ENCODE data around the gene MDC1. TPM values are rescaled to one million over a fixed set of nuclear protein-coding genes. Genes with fewer than 3 reads are reported as not detected.
"Not testable (repeated sequence)": the region's sequence is repeated elsewhere in the genome, so short reads cannot be mapped to it uniquely, and the experiment has no call there.

The MDC1 gene, protein sequence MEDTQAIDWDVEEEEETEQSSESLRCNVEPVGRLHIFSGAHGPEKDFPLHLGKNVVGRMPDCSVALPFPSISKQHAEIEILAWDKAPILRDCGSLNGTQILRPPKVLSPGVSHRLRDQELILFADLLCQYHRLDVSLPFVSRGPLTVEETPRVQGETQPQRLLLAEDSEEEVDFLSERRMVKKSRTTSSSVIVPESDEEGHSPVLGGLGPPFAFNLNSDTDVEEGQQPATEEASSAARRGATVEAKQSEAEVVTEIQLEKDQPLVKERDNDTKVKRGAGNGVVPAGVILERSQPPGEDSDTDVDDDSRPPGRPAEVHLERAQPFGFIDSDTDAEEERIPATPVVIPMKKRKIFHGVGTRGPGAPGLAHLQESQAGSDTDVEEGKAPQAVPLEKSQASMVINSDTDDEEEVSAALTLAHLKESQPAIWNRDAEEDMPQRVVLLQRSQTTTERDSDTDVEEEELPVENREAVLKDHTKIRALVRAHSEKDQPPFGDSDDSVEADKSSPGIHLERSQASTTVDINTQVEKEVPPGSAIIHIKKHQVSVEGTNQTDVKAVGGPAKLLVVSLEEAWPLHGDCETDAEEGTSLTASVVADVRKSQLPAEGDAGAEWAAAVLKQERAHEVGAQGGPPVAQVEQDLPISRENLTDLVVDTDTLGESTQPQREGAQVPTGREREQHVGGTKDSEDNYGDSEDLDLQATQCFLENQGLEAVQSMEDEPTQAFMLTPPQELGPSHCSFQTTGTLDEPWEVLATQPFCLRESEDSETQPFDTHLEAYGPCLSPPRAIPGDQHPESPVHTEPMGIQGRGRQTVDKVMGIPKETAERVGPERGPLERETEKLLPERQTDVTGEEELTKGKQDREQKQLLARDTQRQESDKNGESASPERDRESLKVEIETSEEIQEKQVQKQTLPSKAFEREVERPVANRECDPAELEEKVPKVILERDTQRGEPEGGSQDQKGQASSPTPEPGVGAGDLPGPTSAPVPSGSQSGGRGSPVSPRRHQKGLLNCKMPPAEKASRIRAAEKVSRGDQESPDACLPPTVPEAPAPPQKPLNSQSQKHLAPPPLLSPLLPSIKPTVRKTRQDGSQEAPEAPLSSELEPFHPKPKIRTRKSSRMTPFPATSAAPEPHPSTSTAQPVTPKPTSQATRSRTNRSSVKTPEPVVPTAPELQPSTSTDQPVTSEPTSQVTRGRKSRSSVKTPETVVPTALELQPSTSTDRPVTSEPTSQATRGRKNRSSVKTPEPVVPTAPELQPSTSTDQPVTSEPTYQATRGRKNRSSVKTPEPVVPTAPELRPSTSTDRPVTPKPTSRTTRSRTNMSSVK (N-terminal part only)
- 9.9 and 10.9 TPM in 2 replicates for total RNA-seq (2014; rRNA removed; shearing (Covaris generic))

DNA sequence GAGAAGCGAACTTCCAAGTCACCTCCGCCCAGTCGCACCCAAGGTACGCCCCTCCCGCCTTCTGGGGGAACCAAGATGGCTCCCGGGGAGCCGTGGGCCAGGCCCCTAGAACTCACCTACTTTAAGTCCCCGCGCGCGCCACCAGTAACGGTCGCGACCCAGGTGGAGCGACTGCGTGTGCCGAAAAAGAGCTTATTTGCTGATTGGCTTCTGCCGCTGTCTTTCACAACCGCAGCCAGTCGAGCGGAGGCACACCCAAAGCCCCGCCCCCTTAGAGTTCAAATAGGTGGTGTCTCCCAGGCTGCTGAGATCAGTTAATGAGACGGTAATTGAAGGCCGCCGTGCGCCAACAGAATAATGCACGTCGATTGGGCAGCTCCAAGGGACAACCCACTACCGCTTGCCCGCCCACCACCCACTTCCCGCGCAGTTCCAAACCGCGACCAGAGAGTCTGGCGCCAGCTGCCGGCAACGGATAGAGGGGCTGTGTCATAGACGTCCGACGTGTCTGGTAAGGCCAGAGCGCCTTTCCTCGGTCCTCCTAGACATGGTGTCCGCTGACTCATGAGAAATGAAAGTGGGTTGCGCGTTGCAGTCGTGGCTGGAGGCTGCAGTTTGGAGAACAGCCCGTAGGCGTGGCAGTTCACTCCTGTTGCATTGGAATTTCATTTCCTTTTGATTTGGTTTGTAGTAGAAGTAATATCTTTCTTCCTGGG, at the start of gene MDC1:
Gene MDC1, minus strand, starts transcription at position 153 of the 716 bp plus-strand sequence. CDS start 2,106 bp downstream, outside the sequence.
- peak; percentile 100 for DNase-seq (ENCODE audit: low read depth)

GRCh38 chr6:30766461-30767157, 49.5 kb upstream of the MDC1 start:
- DNase-seq (ENCODE audit: low read depth): peak; percentile 45

GRCh38 chr6:30765495-30765894, 48.4 kb upstream of the MDC1 start:
- not testable (repeated sequence) for DNase-seq (ENCODE audit: low read depth)

- DNase-seq (ENCODE audit: low read depth): not testable (repeated sequence)
These were observed 47.5 kb upstream of the MDC1 start for GRCh38 chr6:30764490-30765043.

DNA sequence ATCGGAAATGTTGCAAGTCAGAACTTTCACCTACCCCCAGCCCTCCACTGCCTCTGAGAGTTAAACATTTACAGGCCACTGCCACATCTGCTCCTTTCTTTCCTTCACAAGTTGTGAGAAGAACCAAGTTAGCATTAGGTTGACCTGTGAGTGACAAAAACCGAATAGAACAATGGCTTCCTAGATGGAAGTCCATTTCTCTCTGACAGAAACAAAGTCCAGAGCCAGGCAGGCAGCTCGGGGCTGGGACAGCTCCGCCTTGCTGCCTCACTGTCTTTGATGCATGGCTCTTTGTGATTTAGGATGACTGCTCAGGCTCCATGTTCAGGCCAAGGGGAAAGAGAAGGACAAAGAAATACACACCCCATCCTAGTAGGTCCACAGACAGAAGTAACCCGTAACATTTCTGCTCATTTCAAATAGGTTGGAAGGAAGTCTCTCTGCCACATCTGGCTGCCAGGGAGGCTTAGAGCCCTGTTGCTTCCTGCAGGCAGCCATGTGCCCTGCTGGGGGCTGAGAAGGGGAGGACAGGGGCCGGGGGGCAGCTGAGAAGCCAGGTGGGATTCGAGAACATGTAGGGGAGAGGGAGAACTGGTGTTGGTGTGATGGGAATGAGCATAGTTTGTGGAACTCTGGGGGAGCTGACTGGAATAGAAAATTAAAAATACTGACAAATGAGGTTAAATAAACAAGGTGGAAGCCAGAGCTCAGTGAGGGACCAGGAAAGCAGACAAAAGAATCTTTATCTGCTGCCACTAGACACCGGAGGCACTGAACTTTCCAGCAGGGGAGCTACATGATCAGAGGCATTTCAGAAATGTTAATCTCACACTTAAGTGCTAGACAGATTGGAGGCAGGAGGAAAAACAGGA, 46.8 kb upstream of the MDC1 start:
- DNase-seq (ENCODE audit: low read depth): peak; percentile 85

DNA sequence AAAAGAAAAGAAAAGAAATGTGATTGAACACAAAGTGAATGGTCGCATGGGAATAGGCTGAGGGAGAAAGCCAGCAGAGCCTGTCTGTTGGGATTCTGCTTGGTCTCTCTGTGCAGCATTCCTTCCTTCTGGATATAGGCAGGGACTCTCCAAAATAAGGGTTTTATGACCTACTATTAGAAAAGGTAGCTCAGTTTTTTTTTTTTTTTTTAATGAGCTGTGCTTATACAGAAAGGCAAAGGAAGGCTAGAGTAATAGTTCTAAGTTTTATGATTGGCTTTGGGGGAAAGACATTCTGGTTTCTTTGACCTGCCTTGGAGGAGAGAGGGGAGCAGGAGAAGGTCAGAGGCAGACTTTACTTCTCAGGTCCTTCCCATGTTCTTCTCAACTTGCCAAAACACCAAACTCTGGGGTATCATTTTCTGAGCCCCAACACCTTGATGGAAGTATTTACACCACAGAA, 46.1 kb upstream of the MDC1 start:
- no peak for DNase-seq (ENCODE audit: low read depth)

- DNase-seq (ENCODE audit: low read depth): no peak
These were observed 44.8 kb upstream of the MDC1 start for GRCh38 chr6:30761791-30762429.

DNA sequence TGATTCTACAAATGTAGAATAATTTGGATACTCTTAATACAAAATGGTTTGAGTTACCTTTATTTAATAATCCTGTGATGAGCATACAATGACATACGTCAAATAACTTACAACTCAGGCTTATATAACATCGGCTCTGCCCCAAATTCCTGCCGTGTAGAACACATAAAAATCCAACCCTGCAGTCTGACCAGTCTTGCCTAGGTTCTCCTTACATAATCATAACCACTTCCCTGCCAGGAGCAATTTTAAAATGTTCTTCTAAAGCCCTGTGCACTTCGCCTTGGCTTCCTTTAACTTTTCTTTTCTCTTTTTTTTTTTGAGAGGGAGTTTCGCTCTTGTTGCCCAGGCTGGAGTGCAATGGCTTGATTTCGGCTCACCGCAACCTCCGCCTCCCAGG, 43.5 kb upstream of the MDC1 start:
- no peak for DNase-seq (ENCODE audit: low read depth)

GRCh38 chr6:30759575-30760239, 42.6 kb upstream of the MDC1 start:
- peak; percentile 98 for DNase-seq (ENCODE audit: low read depth)

GRCh38 chr6:30757261-30757904, 40.3 kb upstream of the MDC1 start:
- peak; percentile 34 for DNase-seq (ENCODE audit: low read depth)

DNA sequence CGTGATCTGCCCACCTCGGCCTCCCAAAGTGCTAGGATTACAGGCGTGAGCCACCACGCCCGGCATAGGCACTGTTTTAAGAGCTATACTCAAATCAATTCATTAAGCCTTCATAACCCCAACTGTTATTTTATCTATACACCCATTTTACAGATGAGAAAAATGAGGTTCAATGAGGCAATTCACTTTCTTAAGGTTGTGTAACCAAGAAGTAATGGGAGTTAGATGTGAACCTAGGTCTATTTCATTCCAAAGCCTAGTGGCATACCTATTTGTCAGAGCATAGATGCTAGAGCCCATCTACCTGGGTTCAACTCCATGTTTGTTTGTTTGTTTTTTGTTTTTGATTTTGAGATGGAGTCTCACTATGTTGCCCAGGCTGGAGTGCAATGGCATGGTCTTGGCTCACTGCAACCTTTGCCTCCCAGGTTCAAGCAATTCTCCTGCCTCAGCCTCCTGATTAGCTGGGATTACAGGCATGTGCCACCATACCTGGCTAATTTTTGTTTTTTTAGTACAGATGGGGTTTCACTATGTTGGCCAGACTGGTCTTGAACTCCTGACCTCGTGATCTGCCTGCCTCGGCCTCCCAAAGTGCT, 39.4 kb upstream of the MDC1 start:
- not testable (repeated sequence) for DNase-seq (ENCODE audit: low read depth)

DNA sequence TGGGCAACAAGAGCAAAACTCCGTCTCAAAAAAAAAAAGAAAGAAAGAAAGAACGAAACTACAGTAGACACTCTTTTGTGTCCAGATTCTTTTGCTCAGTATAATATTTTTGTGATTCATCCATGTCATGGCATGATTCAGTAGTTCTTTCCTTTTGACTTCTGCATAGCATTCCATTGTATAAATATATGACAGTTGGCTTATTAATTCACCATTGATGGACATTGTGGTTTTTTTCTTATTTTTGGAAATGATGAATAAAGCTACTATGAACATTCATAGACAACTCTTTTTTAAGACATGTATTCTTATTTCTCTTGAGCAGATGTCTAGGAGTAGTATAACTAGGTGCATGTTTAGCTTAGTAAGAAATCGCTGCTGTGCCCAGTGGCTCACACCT, 37.5 kb upstream of the MDC1 start:
- peak; percentile 75 for DNase-seq (ENCODE audit: low read depth)

DNA sequence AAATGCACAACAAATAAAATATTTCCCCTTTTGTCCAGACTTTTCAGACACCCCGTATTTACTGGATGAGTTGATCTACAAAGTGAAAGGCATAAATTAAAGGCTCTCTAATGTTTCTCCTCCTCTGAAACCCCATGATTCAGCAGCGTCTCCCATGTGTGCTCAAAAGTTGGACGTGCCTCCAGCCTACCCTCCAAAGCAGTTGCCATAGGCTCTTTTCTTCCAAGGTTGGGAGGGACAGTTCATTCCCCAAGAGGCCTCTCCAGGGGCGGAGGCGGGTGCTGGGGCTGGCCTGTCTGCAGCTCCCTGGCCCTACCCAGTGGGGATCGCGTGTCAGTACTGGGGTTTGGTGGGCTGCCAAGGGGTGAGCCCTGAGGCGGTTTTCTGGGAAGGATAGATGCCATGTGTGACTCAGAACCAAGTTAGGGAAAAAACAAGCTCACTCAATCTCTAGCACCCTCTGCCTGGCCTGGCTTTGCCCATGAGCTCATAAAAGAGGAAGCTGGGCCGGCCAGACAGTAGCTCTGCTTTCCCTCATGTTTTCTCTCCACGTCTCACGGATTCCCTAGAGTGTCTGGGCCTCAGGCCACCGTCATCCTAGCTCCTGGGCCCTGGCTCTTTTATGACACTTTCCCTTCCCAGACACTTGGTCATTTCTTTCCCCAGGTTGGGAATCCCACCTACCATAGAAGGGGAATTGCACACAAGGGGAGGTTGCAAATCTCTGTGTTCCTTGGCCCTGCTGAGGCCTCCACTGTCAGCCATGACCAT, 35.3 kb upstream of the MDC1 start:
- peak; percentile 100 for DNase-seq (ENCODE audit: low read depth)

- peak; percentile 49 for DNase-seq (ENCODE audit: low read depth)
These were observed 33.2 kb upstream of the MDC1 start for GRCh38 chr6:30750379-30750668.

DNA sequence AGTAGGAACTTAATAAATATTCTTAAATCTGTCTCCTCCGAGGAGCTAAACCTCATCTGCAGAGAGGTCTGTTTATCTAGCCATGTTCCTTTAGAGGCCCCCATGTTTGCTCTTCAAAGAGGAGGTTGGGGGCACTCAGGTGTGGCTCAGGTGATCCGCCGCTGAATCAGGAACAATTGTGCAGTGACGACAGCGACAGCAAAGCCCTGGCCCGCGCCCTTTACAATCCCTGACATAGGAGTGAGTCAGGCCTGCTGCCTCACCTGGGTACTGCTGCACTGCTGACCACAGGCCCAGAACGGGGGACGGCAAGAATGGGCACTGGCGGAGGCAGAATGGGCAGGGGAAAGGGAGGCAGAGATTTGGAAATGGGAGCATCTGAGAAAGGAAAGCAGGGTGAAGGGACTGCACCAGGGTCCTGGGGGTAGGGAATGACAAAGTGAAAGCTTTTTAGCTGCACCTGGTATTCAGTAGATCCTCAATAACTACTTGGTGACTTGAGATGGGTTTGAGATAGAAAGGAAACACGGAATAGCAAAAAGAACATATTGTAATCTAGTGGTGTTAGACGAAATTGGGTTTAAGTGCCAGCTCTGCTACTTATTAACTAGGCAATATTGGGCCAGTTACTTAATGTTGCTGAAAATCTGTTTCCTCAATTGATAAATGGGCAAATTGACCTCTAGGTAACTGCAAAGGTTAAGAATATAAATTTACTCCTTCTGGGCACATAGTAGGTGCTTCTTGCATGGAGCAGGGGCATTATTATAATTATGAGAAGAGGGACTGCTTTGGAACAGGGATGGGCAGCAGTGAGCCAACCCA, 32.7 kb upstream of the MDC1 start:
- DNase-seq (ENCODE audit: low read depth): peak; percentile 87
